Muscle of leg (tissue), 11 donors: Measurements from ENCODE around the gene RNF114. TPM values are rescaled to one million over a fixed set of nuclear protein-coding genes. Genes with fewer than 3 reads are reported as not detected.
A peak's percentile ranks its signal among the peaks of the same experiment; 100 is the strongest.
"Not testable (repeated sequence)": the region's sequence is repeated elsewhere in the genome, so short reads cannot be mapped to it uniquely, and the experiment has no call there.

ENCODE experiments used
- DNase-seq: peaks from one replicate; pipeline ENCODE4 v3.0.0; 2013
- H3K27ac ChIP-seq: one replicate; pipeline ENCODE4 v1.5.1; 2013; ENCODE audit warnings: mild to moderate bottlenecking, low read length, control low read depth
- H3K27me3 ChIP-seq: one replicate; pipeline ENCODE4 v1.6.1; 2013; ENCODE audit warnings: low read length; ENCODE audit not compliant: control insufficient read depth, insufficient read depth
- H3K36me3 ChIP-seq: one replicate; pipeline ENCODE4 v1.6.1; 2013; ENCODE audit warnings: low read length; ENCODE audit not compliant: control insufficient read depth, insufficient read depth
- H3K4me1 ChIP-seq: one replicate; pipeline ENCODE4 v1.6.1; 2013; ENCODE audit warnings: low read length; ENCODE audit not compliant: control insufficient read depth, insufficient read depth
- H3K4me3 ChIP-seq: one replicate; pipeline ENCODE4 v1.5.1; 2013; ENCODE audit warnings: low read length, control low read depth
- H3K9me3 ChIP-seq: replicated peaks from 2 replicates; pipeline ENCODE4 v1.6.1; 2013; ENCODE audit warnings: low read depth, low read length; ENCODE audit not compliant: control insufficient read depth
- WGBS: methylation state at CpG from one replicate; pipeline ENCODE4 v1.1.5; 2013; ENCODE audit warnings: missing lambda C conversion rate; ENCODE audit not compliant: insufficient coverage; 5-methylcytosine and 5-hydroxymethylcytosine counted together
- polyA plus RNA-seq, 8 donors: library from polyadenylated mRNA; unstranded; fragments of 120-200 nt; gene quantifications; one replicate each; pipeline versions ENCODE4 v1.2.1 to v1.2.3, GENCODE V29; 2013; ENCODE audit warnings: inconsistent platforms in 1 of 8, low replicate concordance in 1 of 8; ENCODE audit not compliant: insufficient read length in 8 of 8, insufficient read depth in 1 of 8
- total RNA-seq: library from RNA; stranded (reverse); fragments of 120-200 nt; gene quantifications from one replicate; pipeline ENCODE4 v1.2.4, GENCODE V29; 2013

Gene RNF114
- total and polyA plus RNA-seq, 9 donors: 31.7 to 49.8 (median 40.3) TPM

- no peak overlapping the region for H3K27ac ChIP-seq
- no peaks in the 10 kb centered on the region for H3K9me3 ChIP-seq
- peaks cover 9% of the 10 kb centered on the region for H3K36me3 ChIP-seq
- no peaks in the 10 kb centered on the region for H3K27me3 ChIP-seq
- no peaks in the 10 kb centered on the region for H3K4me1 ChIP-seq
- 10% methylated on average over 1 of the region's 5 CpGs for WGBS
- no peak overlapping the region for H3K4me3 ChIP-seq
- no peak for DNase-seq
Measured at GRCh38 chr20:49964964-49965780, 29.0 kb downstream of the RNF114 start.

GRCh38 chr20:49965781-49966305 is 29.6 kb downstream of the RNF114 start:
- Histone ChIP-seq H3K4me3 (no peak overlapping the region), H3K9me3 (no peaks in the 10 kb centered on the region), H3K27me3 (no peaks in the 10 kb centered on the region), H3K4me1 (no peaks in the 10 kb centered on the region), H3K27ac (no peak overlapping the region), H3K36me3 (peaks cover 9% of the 10 kb centered on the region)
- WGBS: 82% methylated on average over 7 of the region's 9 CpGs
- no peak for DNase-seq

GRCh38 chr20:49966861-49967260 is 30.7 kb downstream of the RNF114 start:
- Histone ChIP-seq H3K4me1 (no peaks in the 10 kb centered on the region), H3K27ac (no peak overlapping the region), H3K9me3 (no peaks in the 10 kb centered on the region), H3K36me3 (peaks cover 9% of the 10 kb centered on the region), H3K4me3 (no peak overlapping the region), H3K27me3 (no peaks in the 10 kb centered on the region)
- no peak for DNase-seq
- 100% methylated on average over 2 of the region's 2 CpGs for WGBS

- DNase-seq: no peak
- Histone ChIP-seq H3K9me3 (no peaks in the 10 kb centered on the region), H3K4me1 (peaks cover 2% of the 10 kb centered on the region), H3K4me3 (no peak overlapping the region), H3K36me3 (peaks cover 9% of the 10 kb centered on the region), H3K27me3 (no peaks in the 10 kb centered on the region), H3K27ac (no peak overlapping the region)
- 14% methylated on average over 1 of the region's 3 CpGs for WGBS
Measured at GRCh38 chr20:49969234-49969633, 33.0 kb downstream of the RNF114 start.

- Histone ChIP-seq H3K27ac (no peak overlapping the region), H3K27me3 (no peaks in the 10 kb centered on the region), H3K9me3 (no peaks in the 10 kb centered on the region), H3K4me3 (no peak overlapping the region), H3K36me3 (peaks cover 6% of the 10 kb centered on the region), H3K4me1 (peaks cover 3% of the 10 kb centered on the region)
- WGBS: 50% methylated on average over 4 of the region's 5 CpGs
- no peak for DNase-seq
Measured at GRCh38 chr20:49969946-49970345, 33.7 kb downstream of the RNF114 start.

GRCh38 chr20:49970498-49970897 is 34.3 kb downstream of the RNF114 start:
- WGBS: 72% methylated on average over 3 of the region's 8 CpGs
- Histone ChIP-seq H3K4me3 (no peak overlapping the region), H3K4me1 (peaks cover 3% of the 10 kb centered on the region), H3K27ac (no peak overlapping the region), H3K9me3 (no peaks in the 10 kb centered on the region), H3K27me3 (no peaks in the 10 kb centered on the region), H3K36me3 (peaks cover under 1% of the 10 kb centered on the region)
- DNase-seq: no peak

- DNase-seq: peak; percentile 77
- H3K36me3 ChIP-seq: no peaks in the 10 kb centered on the region
- no peak overlapping the region for H3K4me3 ChIP-seq
- peaks cover 3% of the 10 kb centered on the region for H3K4me1 ChIP-seq
- no peaks in the 10 kb centered on the region for H3K27me3 ChIP-seq
- H3K9me3 ChIP-seq: no peaks in the 10 kb centered on the region
- H3K27ac ChIP-seq: no peak overlapping the region
- WGBS: 33% methylated on average over 3 of the region's 4 CpGs
Measured at GRCh38 chr20:49973981-49974380, 37.8 kb downstream of the RNF114 start.

- Histone ChIP-seq H3K9me3 (no peaks in the 10 kb centered on the region), H3K4me1 (peaks cover 13% of the 10 kb centered on the region), H3K36me3 (no peaks in the 10 kb centered on the region), H3K27ac (no peak overlapping the region), H3K27me3 (no peaks in the 10 kb centered on the region), H3K4me3 (no peak overlapping the region)
- WGBS: no CpG with 5 or more reads among the region's 2 CpGs
- no peak for DNase-seq
Measured at GRCh38 chr20:49976542-49976941, 40.3 kb downstream of the RNF114 start.

GRCh38 chr20:49977740-49978139 is 41.5 kb downstream of the RNF114 start:
- H3K4me3 ChIP-seq, H3K36me3 ChIP-seq, H3K27me3 ChIP-seq, H3K27ac ChIP-seq, DNase-seq, H3K9me3 ChIP-seq: not testable (repeated sequence)
- peaks cover 22% of the 10 kb centered on the region for H3K4me1 ChIP-seq
- 100% methylated on average over 2 of the region's 2 CpGs for WGBS

GRCh38 chr20:49978685-49979029 is 42.5 kb downstream of the RNF114 start:
- Histone ChIP-seq H3K4me1 (peaks cover 31% of the 10 kb centered on the region), H3K27ac (no peak overlapping the region), H3K27me3 (peaks cover 2% of the 10 kb centered on the region), H3K4me3 (no peak overlapping the region), H3K36me3 (no peaks in the 10 kb centered on the region), H3K9me3 (no peaks in the 10 kb centered on the region)
- no peak for DNase-seq
- WGBS: no CpG with 5 or more reads among the region's 3 CpGs
